Aorta (tissue), 5 donors: ENCODE measurements around the gene MRGPRF. TPM values are rescaled to one million over a fixed set of nuclear protein-coding genes. Genes with fewer than 3 reads are reported as not detected.
A peak's percentile ranks its signal among the peaks of the same experiment; 100 is the strongest.

ENCODE experiments used
- ATAC-seq: fragments of 200-7000 bp; cut with Tn5 transposase; one replicate; pipeline ENCODE4 v1.9.1; 2022; ENCODE audit warnings: moderate library complexity; ENCODE audit not compliant: low FRiP score
- DNase-seq, 2 donors: peaks; one replicate each; pipeline ENCODE4 v3.0.0-alpha.2; 2020
- H3K27ac ChIP-seq, 2 donors: one replicate each; pipeline ENCODE4 v1.5.1; 2013; ENCODE audit warnings: low read length in 2 of 2, mild to moderate bottlenecking in 2 of 2, moderate library complexity in 2 of 2, control low read depth in 1 of 2, inconsistent platforms in 1 of 2, low read depth in 1 of 2
- H3K27me3 ChIP-seq, 2 donors: one replicate each; pipeline ENCODE4 v1.6.1; 2013; ENCODE audit warnings: control low read depth in 1 of 2, low read length in 1 of 2, mild to moderate bottlenecking in 1 of 2, moderate library complexity in 1 of 2; ENCODE audit not compliant: insufficient read depth in 2 of 2, control insufficient read depth in 1 of 2
- H3K36me3 ChIP-seq, 2 donors: one replicate each; pipeline ENCODE4 v1.6.1; 2013; ENCODE audit warnings: control low read depth in 1 of 2, low read length in 1 of 2, mild to moderate bottlenecking in 1 of 2; ENCODE audit not compliant: insufficient read depth in 2 of 2, control insufficient read depth in 1 of 2
- H3K4me1 ChIP-seq, 2 donors: one replicate each; pipeline ENCODE4 v1.6.1; 2013; ENCODE audit warnings: low read length in 2 of 2, control low read depth in 1 of 2, mild to moderate bottlenecking in 1 of 2, moderate library complexity in 1 of 2; ENCODE audit not compliant: insufficient read depth in 2 of 2, control insufficient read depth in 1 of 2
- H3K4me3 ChIP-seq, 2 donors: one replicate each; pipeline ENCODE4 v1.5.1; 2013; ENCODE audit warnings: low read length in 2 of 2, control low read depth in 1 of 2, mild to moderate bottlenecking in 1 of 2
- H3K9me3 ChIP-seq: one replicate; pipeline ENCODE4 v1.6.1; 2013; ENCODE audit warnings: mild to moderate bottlenecking, low read length; ENCODE audit not compliant: control insufficient read depth
- WGBS, 2 donors: extraction: QIAGEN DNeasy Blood & Tissue Kit; methylation state at CpG; one replicate each; pipeline ENCODE4 v1.1.7; 2013; 5-methylcytosine and 5-hydroxymethylcytosine counted together
- intact Hi-C, 2 donors: fragments of 100-400 bp; cut with DNase I; formaldehyde crosslinking; loops; one replicate each; pipeline versions ENCODE4 v1.14.2 to v1.15.0; 2022
- polyA plus RNA-seq, 2 donors: library from polyadenylated mRNA; stranded (reverse); fragments of 200-250 nt; gene quantifications; one replicate each; pipeline ENCODE4 v1.2.3, GENCODE V29; 2013
- total RNA-seq, 2 donors: library from RNA; stranded (reverse); fragmentation: NEBNext Ultra II Directional; extraction: Animal tissue kit (Norgen Biotek cat#: 25700); gene quantifications; one replicate each; pipeline ENCODE4 v1.2.1, GENCODE V29; 2021
- donor health status: healthy with polysubstance abuse.
- donor health status: Bipolar disorder and iron deficiency.
- donor health status: DM: no; HTN: no; CAD: no.
- donor health status: DM: no; HTN: no; CAD: no.
- donor health status: DM: yes; HTN: yes; CAD: no.

MRGPRF gene
- total and polyA plus RNA-seq, 4 donors: 26.4 to 130 (median 91.8) TPM

GRCh38 chr11:68968306-68969250, 44.5 kb downstream of the MRGPRF start:
- intact Hi-C loops: no loop called here
- Histone ChIP-seq H3K4me3 (no peak overlapping the region), H3K27ac (no peak overlapping the region), H3K4me1 (no peaks in the 10 kb centered on the region), H3K27me3 (no peaks in the 10 kb centered on the region), H3K36me3 (no peaks in the 10 kb centered on the region), H3K9me3 (no peaks in the 10 kb centered on the region)
- DNase-seq (peak; percentile 14 to 65), ATAC-seq (no peak)
- 73 to 77% methylated on average over 29 of the region's 29 CpGs for WGBS, 2 donors

DNA sequence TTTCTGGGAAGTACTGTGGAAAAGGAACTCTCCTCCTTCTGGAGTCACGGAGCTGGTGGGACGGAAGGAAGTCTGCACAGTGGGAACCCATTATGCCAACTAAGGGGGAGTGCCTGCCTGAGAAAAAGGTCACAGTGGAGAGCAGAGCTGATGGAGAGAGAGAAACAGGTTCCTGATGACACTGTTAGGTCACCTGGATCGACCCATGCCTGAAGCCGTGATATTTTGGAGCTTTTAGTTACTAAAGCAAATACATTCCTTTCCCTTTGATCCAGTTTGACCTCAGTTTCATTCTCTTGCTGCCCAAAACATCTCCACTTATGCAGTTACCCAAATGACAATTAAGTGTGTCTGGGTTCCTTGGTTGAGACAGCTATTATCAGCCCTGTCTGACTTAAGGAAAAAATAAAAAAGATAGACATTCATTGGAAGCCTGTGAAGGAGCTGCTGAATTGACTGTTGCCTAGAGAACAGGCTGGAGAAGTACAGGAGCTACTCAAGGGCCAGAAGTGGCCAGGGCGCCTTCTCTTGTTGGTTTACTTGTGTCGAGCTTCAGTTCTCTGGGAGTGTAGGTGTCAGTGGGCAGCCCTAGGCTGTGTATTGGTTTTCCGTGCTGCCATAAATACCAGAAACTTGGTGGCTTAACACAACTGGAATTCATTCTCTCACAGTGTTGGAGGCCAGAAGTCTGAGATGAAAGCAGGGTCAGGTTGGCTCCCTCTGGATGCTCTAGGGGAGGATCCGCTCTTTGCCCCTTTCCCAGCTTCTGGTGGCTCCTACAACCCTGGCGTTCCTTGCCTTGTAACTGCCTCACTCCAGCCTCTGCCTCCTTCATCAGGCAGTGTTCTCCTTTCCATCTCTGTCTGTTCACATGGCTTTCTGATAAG, 45.9 kb downstream of the MRGPRF start:
- H3K27ac ChIP-seq: no peak overlapping the region
- no peaks in the 10 kb centered on the region for H3K9me3 ChIP-seq
- intact Hi-C loops: no loop called here
- no peak overlapping the region for H3K4me3 ChIP-seq
- no peaks in the 10 kb centered on the region for H3K27me3 ChIP-seq
- 91 to 92% methylated on average over 9 of the region's 9 CpGs for WGBS, 2 donors
- ATAC-seq: no peak
- DNase-seq: peak in 1 of 2 donors; percentile 10
- H3K36me3 ChIP-seq: no peaks in the 10 kb centered on the region
- H3K4me1 ChIP-seq: no peaks in the 10 kb centered on the region

GRCh38 chr11:68965901-68966853, 46.9 kb downstream of the MRGPRF start:
- WGBS, 2 donors: 86 to 87% methylated on average over 15 of the region's 15 CpGs
- Histone ChIP-seq H3K27ac (no peak overlapping the region), H3K4me1 (no peaks in the 10 kb centered on the region), H3K9me3 (no peaks in the 10 kb centered on the region), H3K36me3 (no peaks in the 10 kb centered on the region), H3K4me3 (no peak overlapping the region), H3K27me3 (no peaks in the 10 kb centered on the region)
- intact Hi-C loops: no loop called here
- ATAC-seq: no peak
- DNase-seq: peak; percentile 31 to 62

- DNase-seq (peak in 1 of 2 donors; percentile 39), ATAC-seq (peak; percentile 88)
- 94 to 97% methylated on average over 3 of the region's 3 CpGs for WGBS, 2 donors
- Histone ChIP-seq H3K27me3 (no peaks in the 10 kb centered on the region), H3K4me3 (no peak overlapping the region), H3K4me1 (no peaks in the 10 kb centered on the region), H3K36me3 (no peaks in the 10 kb centered on the region), H3K27ac (no peak overlapping the region), H3K9me3 (no peaks in the 10 kb centered on the region)
- intact Hi-C loops: no loop called here
Measured at GRCh38 chr11:68963779-68964178, 49.3 kb downstream of the MRGPRF start.

- WGBS, 2 donors: 81 to 83% methylated on average over 16 of the region's 16 CpGs
- no peaks in the 10 kb centered on the region for H3K36me3 ChIP-seq
- H3K27me3 ChIP-seq: no peaks in the 10 kb centered on the region
- H3K4me1 ChIP-seq: no peaks in the 10 kb centered on the region
- ATAC-seq (no peak), DNase-seq (peak in 1 of 2 donors; percentile 63)
- intact Hi-C loops: no loop called here
- no peaks in the 10 kb centered on the region for H3K9me3 ChIP-seq
- no peak overlapping the region for H3K27ac ChIP-seq
- H3K4me3 ChIP-seq: no peak overlapping the region
Measured at GRCh38 chr11:68962527-68963250, 50.4 kb downstream of the MRGPRF start.

DNA sequence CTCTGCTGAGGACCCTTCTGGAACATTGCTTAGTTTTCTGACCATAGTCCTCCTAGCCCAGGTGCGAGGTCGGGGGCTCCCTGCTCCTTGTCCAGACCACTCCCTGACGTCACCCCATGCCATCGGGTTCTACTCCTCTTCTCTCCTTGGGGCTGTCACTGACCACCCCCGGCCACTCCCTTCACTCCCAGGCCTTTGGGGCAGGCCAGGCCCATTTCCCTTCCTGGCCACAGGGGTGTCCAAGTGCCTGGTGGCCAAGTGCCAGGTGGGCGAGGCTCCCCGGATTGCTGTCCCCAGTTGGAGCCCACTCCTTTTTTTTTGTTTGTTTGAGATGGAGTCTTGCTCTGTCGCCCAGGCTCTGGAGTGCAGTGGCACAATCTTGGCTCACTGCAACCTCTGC, 51.8 kb downstream of the MRGPRF start:
- intact Hi-C loops: no loop called here
- ATAC-seq (no peak), DNase-seq (peak in 1 of 2 donors; percentile 65)
- no peaks in the 10 kb centered on the region for H3K27me3 ChIP-seq
- H3K27ac ChIP-seq: no peak overlapping the region
- 79 to 83% methylated on average over 8 of the region's 8 CpGs for WGBS, 2 donors
- H3K4me1 ChIP-seq: no peaks in the 10 kb centered on the region
- H3K4me3 ChIP-seq: no peak overlapping the region
- H3K36me3 ChIP-seq: no peaks in the 10 kb centered on the region
- no peaks in the 10 kb centered on the region for H3K9me3 ChIP-seq

DNA sequence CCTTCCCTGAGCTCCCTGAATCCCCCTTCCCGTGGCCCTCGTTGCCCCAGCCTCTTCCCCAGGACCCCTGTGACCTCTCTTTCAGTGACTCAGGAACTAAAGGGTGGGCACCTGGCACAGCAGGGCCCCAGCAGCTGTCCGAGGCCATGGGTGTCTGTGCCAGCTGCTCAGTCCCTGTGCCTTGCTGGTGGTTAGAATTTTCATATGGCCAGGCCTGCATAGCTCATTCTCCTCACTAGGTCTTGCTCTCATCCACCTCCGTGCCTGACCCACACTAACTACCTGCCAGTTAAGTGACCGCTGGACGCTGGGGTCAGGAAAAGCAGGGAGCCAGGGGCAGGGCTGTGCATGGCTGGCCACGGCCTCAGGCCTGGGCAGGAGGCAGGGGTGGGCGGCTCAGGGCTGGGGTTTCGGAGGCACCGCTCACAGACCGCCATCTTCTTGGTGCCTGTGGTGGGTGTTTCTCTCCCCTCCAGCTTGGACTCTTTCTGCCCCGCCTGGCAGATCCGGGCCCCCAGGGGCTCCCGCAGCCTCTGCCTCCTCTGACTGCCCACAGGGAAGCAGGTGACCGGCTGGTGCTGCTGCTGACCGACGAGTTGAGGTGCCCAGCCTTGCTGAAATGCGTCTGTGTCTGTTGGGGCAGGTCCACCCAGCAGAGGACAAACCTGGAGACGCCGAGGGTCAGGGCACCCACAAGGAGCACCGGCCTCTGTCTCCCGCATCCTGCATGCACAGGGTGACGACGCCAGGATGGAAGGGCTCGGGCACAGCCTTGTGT, 52.6 kb downstream of the MRGPRF start:
- no peak overlapping the region for H3K4me3 ChIP-seq
- 90 to 92% methylated on average over 25 of the region's 25 CpGs for WGBS, 2 donors
- H3K27ac ChIP-seq: no peak overlapping the region
- DNase-seq (peak; percentile 34 to 73), ATAC-seq (no peak)
- no peaks in the 10 kb centered on the region for H3K9me3 ChIP-seq
- H3K27me3 ChIP-seq: no peaks in the 10 kb centered on the region
- no peaks in the 10 kb centered on the region for H3K36me3 ChIP-seq
- no peaks in the 10 kb centered on the region for H3K4me1 ChIP-seq
- intact Hi-C loops: no loop called here
